GM21447 (cell line): Measurements from ENCODE around the gene NUPR2.
"Not testable (repeated sequence)": the region's sequence is repeated elsewhere in the genome, so short reads cannot be mapped to it uniquely, and the experiment has no call there.

Source experiments
- ATAC-seq: cut with Tn5 transposase; IDR thresholded peaks from one replicate; pipeline ENCODE4 v1.9.1; 2021; ENCODE audit not compliant: unreplicated experiment

The NUPR2 gene

GRCh38 chr7:56115852-56116538 is at the start of gene NUPR2:
TSS of gene NUPR2 (minus strand) at chr7:56116417. CDS start at chr7:56116314, 103 bp downstream.
- no peak for ATAC-seq

- no peak for ATAC-seq
These were observed 41.1 kb upstream of the NUPR2 start for GRCh38 chr7:56157238-56157790.

- ATAC-seq, result not testable (repeated sequence)
These were observed 14.8 kb upstream of the NUPR2 start for GRCh38 chr7:56131062-56131461.

- ATAC-seq, result no peak
These were observed 11.2 kb upstream of the NUPR2 start for GRCh38 chr7:56127241-56127975.

- ATAC-seq, result no peak
These were observed 9.6 kb upstream of the NUPR2 start for GRCh38 chr7:56125831-56126230.

- no peak for ATAC-seq
These were observed 8.8 kb upstream of the NUPR2 start for GRCh38 chr7:56124981-56125380.

- no peak for ATAC-seq
These were observed 5.2 kb upstream of the NUPR2 start for GRCh38 chr7:56121440-56121839.

- ATAC-seq, result not testable (repeated sequence)
These were observed 4.0 kb downstream of the NUPR2 start for GRCh38 chr7:56112244-56112643.

GRCh38 chr7:56110611-56111010 is 5.6 kb downstream of the NUPR2 start:
- ATAC-seq, result no peak

- no peak for ATAC-seq
These were observed 8.3 kb downstream of the NUPR2 start for GRCh38 chr7:56107954-56108258.

- ATAC-seq, result peak; percentile 99
These were observed 9.8 kb downstream of the NUPR2 start, which contains the start of gene CHCHD2 for GRCh38 chr7:56106108-56107073. TSS of gene CHCHD2 (minus strand) at chr7:56106476. CDS start at chr7:56106413, 63 bp downstream.

GRCh38 chr7:56105508-56105907 is 10.7 kb downstream of the NUPR2 start:
- ATAC-seq, result no peak

GRCh38 chr7:56104138-56104537 is 12.1 kb downstream of the NUPR2 start:
- ATAC-seq, result not testable (repeated sequence)

GRCh38 chr7:56099653-56100052 is 16.6 kb downstream of the NUPR2 start:
- ATAC-seq, result no peak

GRCh38 chr7:56098187-56099008 is 17.8 kb downstream of the NUPR2 start:
- not testable (repeated sequence) for ATAC-seq

GRCh38 chr7:56097700-56098099 is 18.5 kb downstream of the NUPR2 start:
- no peak for ATAC-seq

- ATAC-seq, result no peak
These were observed 23.3 kb downstream of the NUPR2 start, which contains the start of gene PHKG1 for GRCh38 chr7:56092789-56093531. TSS of gene PHKG1 (minus strand) at chr7:56092952. CDS start at chr7:56088941, 4,011 bp downstream.

GRCh38 chr7:56092388-56092787 is 23.8 kb downstream of the NUPR2 start:
- ATAC-seq, result not testable (repeated sequence)

GRCh38 chr7:56091591-56091990 is 24.6 kb downstream of the NUPR2 start:
- ATAC-seq, result no peak
